Adipose tissue (tissue), 3 donors: ENCODE measurements around the gene ELL2. TPM values are rescaled to one million over a fixed set of nuclear protein-coding genes. Genes with fewer than 3 reads are reported as not detected.
A peak's percentile ranks its signal among the peaks of the same experiment; 100 is the strongest.

ENCODE experiments used
- H3K27ac ChIP-seq: one replicate; pipeline ENCODE4 v1.5.1; 2013; ENCODE audit warnings: low read depth, low read length
- WGBS, 3 donors: extraction: QIAGEN DNeasy Blood & Tissue Kit; methylation state at CpG; one replicate each; pipeline ENCODE4 v1.1.7; 2013; 5-methylcytosine and 5-hydroxymethylcytosine counted together
- polyA plus RNA-seq, 3 donors: library from polyadenylated mRNA; stranded (reverse); fragments of 200-250 nt; gene quantifications; one replicate each; pipeline ENCODE4 v1.2.3, GENCODE V29; 2013
- donor health status: healthy with polysubstance abuse.
- donor health status: Bipolar disorder and iron deficiency.
- donor health status: healthy.

The ELL2 gene
- polyA plus RNA-seq, 3 donors: 33.7 to 66.6 (median 42.6) TPM

DNA sequence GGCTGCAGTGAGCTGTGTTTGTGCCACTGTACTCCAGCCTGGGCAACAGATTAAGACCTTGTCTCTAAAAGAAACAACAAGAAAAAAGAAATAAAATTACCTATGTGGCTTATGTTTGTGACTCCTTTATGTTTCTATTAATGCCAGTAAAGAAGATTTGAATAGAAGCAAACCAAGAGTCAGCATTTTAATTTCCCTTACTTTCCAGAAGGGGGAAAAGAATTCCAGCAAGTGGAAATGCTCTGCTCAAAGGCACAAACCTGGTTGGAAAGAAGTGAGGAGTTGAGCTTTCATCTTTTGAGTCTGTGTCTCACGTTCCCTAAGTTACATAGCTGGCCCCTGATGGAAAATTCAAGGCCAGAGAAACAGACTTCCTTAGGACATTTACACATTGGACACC lies 23.6 kb upstream of the ELL2 start:
- 27 to 92% (median 90%) methylated on average over 1 of the region's 1 CpG for WGBS, 3 donors
- no peak overlapping the region for H3K27ac ChIP-seq

DNA sequence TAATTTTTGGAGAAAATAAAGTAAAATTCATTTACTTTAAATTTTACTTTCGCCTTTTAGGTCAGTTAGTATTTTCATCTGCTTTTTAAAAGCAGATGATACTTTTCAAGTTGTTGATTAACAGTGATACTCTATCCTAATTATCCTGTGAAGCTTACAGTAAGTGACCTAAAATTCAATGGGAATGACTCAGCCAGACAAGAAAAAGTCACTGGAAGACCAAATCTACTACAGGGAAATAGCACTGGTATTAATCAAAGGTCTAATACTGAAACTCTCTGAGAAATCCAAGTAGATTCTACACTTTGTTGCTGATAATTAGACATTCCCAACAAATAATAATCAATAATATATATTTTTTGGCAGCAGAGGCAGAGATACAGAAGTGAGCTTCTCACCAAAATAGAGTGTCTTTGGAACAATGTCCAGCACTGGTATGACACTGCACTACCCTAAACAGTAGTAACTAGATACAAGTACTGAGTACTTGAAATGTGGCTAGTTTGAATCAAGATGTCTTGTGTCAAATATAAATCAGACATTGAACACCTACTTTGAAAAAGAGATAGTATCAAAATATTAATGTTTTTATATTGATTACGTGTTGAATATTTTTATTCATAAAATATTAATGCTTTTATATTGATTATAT lies 22.8 kb upstream of the ELL2 start:
- 94 to 98% (median 95%) methylated on average over 2 of the region's 2 CpGs for WGBS, 3 donors
- no peak overlapping the region for H3K27ac ChIP-seq

DNA sequence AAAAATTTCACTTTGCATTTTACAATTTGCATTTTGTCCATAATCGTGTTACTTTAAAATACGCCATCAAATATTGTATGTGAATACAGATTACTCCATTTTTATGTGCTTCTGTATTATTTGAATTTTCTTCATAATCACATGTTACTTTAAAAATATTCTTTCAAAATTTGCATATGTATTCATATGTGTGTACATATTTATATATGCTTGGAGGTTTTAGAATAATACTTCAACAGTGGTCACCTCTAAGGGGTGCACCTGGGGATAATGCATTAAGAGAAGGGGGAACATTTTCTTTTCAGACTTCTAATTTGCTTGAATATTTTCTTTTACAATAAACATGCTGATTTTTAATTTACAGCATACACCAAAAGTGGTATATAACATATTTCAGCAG lies 21.9 kb upstream of the ELL2 start:
- H3K27ac ChIP-seq: no peak overlapping the region
- 93 to 99% (median 99%) methylated on average over 2 of the region's 2 CpGs for WGBS, 3 donors

DNA sequence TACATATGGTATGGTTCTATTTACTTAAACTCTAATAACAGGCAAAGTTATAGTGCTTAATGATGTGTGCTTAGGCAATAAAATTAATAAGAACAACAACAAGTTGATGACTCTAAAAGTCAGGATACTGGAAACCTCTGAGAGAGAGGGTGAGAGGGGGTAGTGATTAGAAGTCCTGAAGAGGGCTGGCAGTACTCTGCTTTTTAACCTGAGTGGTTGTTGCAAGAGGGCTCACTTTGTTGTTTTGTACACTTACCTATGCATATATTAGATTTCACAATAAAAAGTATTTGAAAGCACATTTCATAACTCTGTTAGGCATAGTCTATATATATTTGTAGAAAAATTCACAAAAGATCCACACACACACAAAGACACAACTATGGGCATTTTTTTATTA lies 21.4 kb upstream of the ELL2 start:
- no peak overlapping the region for H3K27ac ChIP-seq

DNA sequence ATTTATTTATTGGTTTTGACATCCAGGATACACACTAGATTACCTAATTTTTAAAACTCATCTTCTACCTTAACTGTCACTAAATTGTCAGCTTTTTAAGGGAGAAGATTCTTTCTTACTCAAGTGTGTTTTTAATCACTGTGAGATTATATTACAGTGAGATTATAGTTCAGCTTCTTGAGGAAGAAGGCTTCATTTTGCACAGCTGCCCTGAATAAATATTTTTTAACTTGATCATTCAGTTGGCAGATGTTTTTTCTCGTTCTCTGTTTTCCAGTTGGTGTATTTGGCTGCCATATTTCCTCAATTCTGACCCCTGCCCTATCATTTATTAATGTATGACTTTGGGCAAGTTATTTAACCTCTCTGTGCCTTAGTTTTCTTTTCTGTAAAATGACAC lies 15.0 kb upstream of the ELL2 start:
- no peak overlapping the region for H3K27ac ChIP-seq
- WGBS, 3 donors: 34 to 61% (median 61%) methylated on average over 1 of the region's 1 CpG

DNA sequence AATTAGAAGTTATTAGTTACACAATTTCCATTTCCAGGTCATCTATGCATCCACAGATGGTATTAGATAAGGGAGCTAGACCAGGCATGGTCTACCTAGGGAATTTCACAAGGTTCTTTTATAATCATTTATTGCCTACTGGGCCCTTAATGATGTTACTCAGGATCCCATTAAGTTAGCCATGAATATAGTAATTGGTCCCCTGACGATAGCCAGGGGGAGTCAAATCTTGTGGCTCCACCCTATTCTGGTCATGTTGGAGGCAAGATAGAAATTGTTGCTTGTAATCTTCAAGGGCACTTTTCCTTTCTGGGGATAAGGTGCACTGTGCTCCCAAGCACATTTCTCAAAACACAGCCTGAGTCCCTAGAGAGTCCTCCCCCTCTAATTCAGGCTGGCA lies 14.1 kb upstream of the ELL2 start:
- H3K27ac ChIP-seq: no peak overlapping the region
- 83 to 92% (median 85%) methylated on average over 1 of the region's 1 CpG for WGBS, 3 donors

DNA sequence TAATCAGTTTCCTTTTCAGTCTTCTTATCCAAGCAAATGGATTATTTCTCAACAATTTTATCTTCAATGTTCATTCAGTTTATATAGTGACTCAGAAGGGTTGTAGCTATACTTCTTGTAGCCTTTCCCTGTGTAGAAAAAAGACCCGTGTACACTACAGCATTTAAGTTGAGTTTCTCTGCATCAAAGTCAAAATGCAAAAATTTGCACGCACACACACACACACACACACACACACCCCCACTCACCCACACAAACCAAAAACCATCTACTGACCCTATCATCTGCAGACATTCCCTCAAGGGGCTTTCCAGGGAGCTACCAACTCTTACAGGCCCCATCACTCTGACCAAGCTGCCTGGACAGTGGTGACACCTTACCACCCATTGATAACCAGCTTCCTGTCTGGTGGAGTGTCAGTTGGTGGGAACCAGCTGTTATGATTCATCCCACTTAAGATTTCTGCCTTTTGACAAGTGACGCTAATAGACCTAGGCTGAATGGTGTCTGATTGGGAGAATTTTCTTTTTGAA lies 12.2 kb upstream of the ELL2 start:
- no peak overlapping the region for H3K27ac ChIP-seq
- WGBS, 3 donors: 68 to 75% (median 72%) methylated on average over 3 of the region's 3 CpGs

DNA sequence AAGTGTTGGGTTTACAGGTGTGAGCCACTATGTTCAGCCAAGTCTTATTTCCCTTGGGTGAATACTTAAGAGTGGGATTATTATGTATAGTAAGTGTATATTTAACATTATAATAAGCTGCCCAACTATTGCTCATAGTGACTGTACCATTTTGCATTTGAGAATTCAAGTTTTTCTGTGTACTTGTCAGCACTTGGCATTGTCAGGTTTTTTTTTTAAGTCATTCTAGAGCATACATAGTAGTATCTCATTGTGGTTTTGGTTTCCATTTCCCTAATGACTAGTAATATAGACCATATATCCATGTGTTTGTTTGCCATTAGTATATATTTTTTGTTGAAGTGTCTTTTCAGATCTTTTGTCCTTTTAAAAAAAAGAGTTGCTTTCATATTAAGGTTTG lies 10.5 kb upstream of the ELL2 start:
- H3K27ac ChIP-seq: no peak overlapping the region

DNA sequence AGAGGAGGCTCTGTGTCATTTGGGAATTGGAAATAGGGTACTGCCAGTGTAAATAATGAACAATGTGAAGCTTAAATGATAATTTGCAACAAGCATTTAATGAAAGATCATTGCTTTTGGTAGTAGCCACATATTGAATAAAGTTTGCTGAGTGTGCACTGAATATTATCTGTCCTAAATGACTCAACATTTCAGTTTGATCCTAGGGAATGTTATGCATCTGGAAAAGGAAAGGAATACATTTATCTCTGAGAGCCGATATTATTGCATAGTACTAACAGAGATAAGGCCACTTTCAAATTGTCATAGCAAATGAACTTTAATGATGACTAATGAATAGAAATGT lies 8.7 kb upstream of the ELL2 start:
- H3K27ac ChIP-seq: no peak overlapping the region
- 36 to 81% (median 80%) methylated on average over 1 of the region's 1 CpG for WGBS, 3 donors

DNA sequence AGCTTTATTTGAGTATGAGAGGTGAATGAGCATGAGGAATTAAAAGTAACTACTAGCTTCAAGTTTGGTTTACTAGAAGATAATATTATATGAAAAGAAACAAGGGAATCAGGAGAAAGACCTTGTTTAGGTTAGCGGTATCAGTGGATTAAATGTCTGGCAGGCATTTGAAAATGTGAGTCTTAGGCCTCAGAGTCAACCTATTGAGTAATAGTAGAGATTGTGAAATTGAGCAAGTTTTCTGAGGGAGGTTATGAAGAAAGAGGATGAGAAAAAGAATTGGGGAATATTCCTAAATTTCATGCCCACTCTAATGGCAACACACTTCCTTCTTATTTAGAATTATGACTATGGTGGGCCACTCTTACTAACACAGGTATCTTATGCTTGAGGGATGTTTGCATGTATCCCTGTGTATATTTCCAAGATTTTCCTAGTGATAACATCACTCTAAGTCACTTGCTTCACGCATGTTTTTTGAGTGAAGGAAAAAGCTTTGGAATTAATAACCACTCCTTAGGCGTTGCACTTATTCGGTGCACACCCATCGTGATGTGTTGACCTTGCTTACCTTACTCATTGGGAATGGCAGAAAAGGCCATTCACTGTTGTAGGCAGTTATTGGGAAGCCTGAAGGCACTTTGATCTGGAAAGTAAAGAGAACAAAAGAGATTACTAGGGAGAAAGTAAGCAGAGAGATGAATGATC lies 8.2 kb upstream of the ELL2 start:
- no peak overlapping the region for H3K27ac ChIP-seq
- 87 to 93% (median 93%) methylated on average over 5 of the region's 5 CpGs for WGBS, 3 donors

DNA sequence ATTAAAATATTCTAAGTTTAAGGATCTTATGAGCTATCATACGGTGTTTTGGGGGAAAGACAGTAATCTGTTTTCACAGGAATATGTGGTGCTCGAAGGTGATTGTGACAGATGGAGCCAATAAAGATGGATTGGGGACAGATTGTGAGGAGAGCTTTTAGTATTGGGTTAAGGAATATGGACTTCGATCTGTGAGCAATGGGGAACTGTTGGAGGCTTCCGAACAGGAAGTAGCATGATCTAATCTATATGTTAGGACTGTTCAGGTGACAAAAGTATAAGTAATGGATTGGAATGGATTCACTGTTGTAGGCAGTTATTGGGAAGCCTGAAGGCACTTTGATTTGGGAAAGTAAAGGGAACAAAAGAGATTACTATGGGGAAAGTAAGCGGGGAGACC lies 7.4 kb upstream of the ELL2 start:
- no peak overlapping the region for H3K27ac ChIP-seq
- 91 to 96% (median 94%) methylated on average over 5 of the region's 5 CpGs for WGBS, 3 donors

DNA sequence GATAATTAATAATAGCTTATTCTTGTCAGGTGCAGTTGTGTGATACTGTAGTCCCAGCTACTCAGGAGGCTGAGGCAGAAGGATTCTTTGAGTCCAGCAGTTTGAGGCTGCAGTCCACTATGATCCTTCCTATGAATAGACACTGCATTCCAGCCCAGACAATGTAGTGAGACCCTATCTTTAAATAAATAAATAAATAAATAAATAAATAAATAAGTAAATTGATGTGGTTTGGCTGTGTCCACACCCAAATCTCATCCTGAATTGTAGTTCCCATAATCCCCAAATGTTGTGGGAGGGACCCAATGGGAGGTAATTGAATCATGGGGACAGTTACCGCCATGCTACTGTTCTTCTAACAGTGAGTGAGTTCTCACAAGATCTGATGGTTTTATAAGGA lies 5.6 kb upstream of the ELL2 start:
- no peak overlapping the region for H3K27ac ChIP-seq
- WGBS, 3 donors: 90 to 100% (median 96%) methylated on average over 1 of the region's 1 CpG

DNA sequence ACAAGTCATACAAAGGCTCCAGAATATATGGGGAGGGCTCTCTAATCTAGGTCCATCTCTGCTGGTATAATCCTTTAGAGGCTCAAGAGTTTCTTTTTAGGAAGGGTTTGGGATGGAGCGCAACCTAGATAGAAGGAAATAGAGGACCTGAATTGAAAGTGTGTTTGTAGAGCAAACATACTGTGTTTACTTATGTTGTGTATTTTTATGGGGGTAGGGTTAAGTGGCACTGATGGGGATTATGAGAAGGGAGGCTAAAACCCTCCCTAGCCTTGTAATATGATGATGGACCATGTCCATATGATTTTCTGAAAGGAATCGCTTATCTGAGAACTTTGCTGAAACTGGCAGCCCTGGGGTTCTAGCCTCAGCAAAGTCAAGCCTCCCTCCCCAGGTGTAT lies 4.4 kb upstream of the ELL2 start:
- 53 to 98% (median 85%) methylated on average over 2 of the region's 2 CpGs for WGBS, 3 donors
- H3K27ac ChIP-seq: no peak overlapping the region

DNA sequence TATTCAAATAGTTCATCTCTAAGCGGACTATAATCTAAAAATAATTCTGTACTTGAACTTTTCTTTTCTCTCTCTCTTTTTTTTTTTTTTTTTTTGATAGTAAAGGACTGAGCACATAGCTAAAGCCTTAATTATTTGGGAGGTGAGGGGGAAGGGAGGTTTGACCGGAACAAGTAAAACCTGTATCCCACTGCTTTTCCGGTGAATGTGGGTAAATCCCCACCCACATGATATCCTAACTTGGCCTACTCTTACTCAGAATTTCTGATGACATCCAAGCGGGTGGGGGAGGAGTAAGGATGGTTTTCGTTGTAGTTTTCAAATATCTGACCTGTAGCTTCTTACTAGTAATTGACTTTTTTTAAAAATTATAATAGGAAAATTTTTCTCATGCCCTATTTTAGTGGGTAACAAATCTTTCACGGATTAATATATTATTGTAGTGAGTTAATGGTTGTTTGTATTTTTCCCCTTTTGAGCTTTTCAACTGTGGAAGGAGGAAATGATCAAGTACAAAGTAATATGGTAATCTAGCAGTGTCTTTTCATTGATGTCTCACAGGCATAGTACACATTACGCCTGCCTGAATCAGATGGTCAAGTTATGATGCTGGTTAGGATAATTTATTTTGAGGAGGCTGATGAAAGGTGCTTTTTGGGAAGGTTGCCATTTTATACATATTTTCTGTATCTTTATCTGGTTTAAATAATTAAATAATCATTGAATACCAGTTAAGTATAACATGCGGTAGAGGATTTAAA lies 2.2 kb upstream of the ELL2 start:
- no peak overlapping the region for H3K27ac ChIP-seq
- WGBS, 3 donors: 73 to 80% (median 75%) methylated on average over 8 of the region's 8 CpGs

DNA sequence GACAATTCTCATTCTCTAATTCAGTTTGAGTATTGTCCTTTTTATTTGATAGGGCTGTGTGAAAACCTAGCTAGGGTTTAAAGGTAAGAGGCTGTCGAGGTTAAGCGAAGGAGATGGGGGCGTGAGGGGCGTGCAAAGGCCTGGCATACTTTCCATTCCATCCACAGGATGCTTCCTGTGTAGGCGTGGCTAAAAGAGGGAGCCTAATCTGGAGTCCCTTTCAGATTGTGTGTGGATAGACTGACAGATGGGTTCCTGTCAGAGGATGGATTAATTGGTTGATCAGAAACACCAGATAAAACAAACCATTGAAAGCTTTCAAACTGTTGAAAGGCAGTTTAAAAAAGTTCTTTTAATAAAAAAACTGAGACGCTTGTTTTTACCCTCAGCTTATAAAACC lies 1.1 kb upstream of the ELL2 start:
- WGBS, 3 donors: 43 to 69% (median 69%) methylated on average over 6 of the region's 6 CpGs
- H3K27ac ChIP-seq: no peak overlapping the region

DNA sequence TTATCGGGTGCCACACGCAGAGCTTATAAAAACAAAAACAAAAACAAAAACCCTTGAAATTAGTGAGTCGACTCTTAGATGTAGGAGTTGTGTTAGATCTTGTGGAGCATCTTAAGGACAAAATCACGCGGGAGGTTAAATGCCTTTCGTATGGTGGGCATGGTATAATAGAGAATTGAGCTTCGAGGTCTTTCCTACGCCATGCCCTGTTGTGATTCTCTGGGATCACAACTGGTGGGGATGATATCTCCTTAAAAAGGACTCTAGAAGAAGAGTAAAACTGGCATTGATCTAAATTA lies 773 bp upstream of the ELL2 start:
- 49 to 62% (median 56%) methylated on average over 8 of the region's 8 CpGs for WGBS, 3 donors
- H3K27ac ChIP-seq: no peak overlapping the region

DNA sequence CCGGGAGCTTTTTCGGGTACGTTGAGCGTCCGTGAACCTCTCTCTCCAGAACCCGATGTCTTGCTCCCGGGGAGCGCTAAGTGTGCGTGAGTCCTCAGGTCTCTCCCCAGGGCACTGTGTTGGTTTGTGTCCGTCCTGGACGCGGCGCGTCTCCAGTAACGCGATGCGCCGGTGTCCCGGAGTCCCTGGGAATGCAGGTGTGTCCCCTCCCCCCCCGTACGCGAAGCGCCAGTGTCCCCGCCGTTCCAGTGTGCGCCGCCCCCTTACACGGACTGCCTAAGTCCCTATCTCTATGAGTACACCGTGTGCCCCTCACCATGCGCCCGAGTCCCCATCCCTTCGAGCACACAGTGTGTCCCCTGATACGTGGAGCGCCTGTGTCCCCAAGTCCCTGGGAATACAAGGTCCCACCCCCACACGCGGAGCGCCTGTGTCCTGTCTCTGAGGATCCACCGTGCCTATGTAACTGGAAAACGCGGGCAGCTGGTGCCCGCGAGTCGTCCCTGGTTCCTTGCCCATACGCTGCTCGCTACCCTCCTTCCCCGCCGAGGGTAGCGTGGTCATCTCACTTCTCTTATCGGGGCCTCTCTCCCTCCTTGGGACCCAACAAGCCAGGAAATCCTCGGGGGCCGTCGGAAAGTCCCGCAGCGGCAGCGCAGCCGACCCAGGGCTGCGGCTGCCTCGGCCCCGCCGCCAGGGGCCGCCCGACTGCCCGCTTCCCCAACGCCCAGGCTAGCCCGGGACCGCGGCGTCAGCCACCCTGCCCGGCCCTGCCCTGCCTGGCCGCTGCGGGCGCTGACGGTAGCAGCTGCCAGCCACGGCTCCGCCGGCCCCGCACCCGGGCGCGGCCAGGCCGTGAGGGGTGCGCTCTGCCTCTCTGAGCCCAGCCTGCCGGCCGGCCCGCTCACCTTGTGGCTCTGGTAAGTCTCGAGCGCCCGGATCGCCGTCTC lies 709 bp downstream of the ELL2 start:
- 0 to 1% (median 1%) methylated on average over 83 to 90 of the region's 90 CpGs for WGBS, 3 donors
- H3K27ac ChIP-seq: peak overlapping the region; percentile 97

DNA sequence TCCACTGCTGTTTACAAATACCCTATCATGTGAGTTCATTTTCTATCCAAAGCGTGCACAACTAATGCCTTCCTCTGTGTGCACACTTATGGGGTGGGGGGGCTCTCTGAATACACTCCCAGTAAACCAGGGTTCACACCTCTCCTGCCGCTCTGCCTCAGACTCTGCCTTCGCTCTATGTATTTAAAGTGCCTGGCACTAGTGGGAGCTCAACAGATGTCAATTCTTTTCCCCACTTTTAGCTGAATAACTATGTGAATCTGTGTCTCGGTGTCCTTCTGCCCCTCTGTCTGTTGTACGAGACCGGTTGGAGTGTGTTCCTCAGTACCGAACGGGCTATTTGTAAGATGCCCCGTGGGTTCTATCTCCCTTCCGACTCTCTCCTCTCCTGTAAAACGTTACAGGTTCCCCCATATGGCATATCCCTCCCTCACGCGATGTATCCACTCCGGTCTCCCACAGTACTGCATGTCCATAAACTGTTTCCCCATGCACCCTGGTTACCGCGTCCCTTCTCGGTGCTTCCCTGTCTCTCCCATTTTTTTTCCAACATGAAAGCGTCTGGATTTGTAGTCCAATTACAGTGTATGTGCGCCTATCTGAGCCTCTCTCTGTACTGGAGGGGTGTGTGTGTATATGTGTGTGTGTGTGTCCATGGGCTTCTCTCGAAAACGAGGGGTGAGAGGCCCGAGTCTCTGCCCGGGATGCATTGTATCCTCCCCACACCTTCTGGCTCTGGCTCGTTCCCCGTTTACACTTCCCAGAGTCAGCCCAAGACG lies 1.6 kb downstream of the ELL2 start:
- 16 to 37% (median 25%) methylated on average over 26 of the region's 26 CpGs for WGBS, 3 donors
- no peak overlapping the region for H3K27ac ChIP-seq
